Measurements from ENCODE around the gene CBLB.

CBLB gene

DNA sequence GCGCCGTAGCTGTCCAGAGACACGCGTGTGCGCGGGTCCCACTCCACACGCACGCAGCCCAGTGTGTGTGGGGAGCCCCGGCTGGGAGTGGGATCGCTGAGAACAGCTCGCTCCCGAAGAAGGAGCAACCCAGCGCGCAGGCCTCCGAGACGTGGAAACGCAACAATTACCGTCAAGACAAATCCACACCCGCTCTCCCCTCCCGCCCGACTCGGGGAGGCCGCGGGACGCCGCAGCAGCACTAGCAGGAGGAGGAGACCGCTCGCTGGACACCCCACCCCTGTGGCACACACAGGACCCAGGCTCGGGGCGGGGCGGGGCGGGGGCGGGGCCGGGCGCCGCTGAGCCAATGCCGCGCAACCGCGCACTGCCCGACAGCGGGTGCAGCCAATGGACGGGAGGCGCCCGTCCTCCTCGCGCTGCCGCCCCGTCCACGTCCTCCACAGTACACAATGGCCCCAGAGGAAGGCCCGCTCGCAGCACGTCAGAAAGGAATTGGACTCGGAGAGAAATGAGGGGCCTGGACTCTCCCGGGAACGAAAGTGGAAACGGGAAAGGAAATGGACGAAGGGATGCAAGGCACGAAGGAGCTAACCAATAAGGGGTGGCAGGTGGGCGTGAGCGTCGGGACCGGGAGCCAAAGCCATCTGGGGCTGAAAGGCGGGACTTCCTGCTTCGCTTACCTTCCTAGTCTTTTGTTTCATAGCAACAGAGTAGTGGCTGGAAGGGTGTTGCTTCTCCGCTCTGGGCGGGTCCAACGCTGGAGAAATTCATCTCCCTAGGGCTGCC, at the start of gene CBLB:
TSS of gene CBLB (minus strand) at position 271 of the 789 bp plus-strand sequence. CDS start 1,435 bp downstream, outside the sequence.
- H3K27me3 ChIP-seq (replicated peaks; ENCODE audit: control insufficient read depth, insufficient read depth, low read length): no peaks in the 10 kb centered on the region
- H3K4me3 ChIP-seq (replicated peaks; ENCODE audit: low read depth, low read length): peak within 1 kb of the TSS; percentile 99
- no peaks in the 10 kb centered on the region for H3K36me3 ChIP-seq (ENCODE audit: control insufficient read depth, insufficient read depth, low read length)
- TF ChIP-seq, protein P1, sequence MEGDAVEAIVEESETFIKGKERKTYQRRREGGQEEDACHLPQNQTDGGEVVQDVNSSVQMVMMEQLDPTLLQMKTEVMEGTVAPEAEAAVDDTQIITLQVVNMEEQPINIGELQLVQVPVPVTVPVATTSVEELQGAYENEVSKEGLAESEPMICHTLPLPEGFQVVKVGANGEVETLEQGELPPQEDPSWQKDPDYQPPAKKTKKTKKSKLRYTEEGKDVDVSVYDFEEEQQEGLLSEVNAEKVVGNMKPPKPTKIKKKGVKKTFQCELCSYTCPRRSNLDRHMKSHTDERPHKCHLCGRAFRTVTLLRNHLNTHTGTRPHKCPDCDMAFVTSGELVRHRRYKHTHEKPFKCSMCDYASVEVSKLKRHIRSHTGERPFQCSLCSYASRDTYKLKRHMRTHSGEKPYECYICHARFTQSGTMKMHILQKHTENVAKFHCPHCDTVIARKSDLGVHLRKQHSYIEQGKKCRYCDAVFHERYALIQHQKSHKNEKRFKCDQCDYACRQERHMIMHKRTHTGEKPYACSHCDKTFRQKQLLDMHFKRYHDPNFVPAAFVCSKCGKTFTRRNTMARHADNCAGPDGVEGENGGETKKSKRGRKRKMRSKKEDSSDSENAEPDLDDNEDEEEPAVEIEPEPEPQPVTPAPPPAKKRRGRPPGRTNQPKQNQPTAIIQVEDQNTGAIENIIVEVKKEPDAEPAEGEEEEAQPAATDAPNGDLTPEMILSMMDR (IDR thresholded peaks at IDR 0.05; ENCODE audit: insufficient read depth, low read length, poor library complexity, severe bottlenecking): no peak
- peak; percentile 94 for DNase-seq (ENCODE audit: extremely low read depth, insufficient read length)

DNA sequence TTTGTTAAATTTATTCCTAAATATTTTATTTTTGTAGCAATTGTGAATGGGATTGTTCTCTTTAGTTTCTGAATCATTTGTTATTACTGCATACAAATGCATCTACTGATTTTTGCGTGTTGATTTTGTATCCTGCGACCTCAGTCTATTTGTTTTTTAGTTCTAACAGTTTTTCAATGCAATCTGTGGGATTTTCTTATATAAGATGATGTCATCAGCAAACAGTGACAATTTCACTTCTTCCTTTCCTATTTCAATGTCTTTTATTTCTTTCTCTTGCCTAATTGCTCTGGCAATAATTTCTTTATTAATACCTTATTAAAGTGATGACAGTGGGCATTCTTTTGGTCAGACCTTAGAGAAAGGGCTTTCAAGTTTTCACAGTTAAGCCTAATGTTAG, 48.0 kb upstream of the CBLB start:
- no peaks in the 10 kb centered on the region for H3K36me3 ChIP-seq (ENCODE audit: control insufficient read depth, insufficient read depth, low read length)
- DNase-seq (ENCODE audit: extremely low read depth, insufficient read length): no peak
- no peak overlapping the region for H3K4me3 ChIP-seq (replicated peaks; ENCODE audit: low read depth, low read length)
- H3K27me3 ChIP-seq (replicated peaks; ENCODE audit: control insufficient read depth, insufficient read depth, low read length): no peaks in the 10 kb centered on the region
- TF ChIP-seq, protein P1 (IDR thresholded peaks at IDR 0.05; ENCODE audit: insufficient read depth, low read length, poor library complexity, severe bottlenecking): no peak

DNA sequence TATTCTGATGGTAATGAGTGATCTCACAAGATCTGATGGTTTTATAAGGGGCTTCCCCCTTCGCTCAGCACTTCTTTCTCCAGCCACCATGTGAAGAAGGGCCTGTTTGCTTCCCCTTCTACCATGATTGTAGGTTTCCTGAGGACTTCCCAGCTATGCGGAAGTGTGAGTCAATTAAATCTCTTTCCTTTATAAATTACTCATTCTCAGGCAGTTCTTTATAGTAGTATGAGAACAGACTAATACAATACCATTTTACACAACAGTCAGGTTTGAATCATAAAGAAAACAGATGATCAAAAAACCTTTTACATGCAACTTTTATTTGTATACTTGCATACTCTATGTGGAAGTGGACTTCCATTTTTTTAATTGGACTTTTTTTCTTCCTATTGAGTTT, 46.7 kb upstream of the CBLB start:
- TF ChIP-seq, protein P1 (IDR thresholded peaks at IDR 0.05; ENCODE audit: insufficient read depth, low read length, poor library complexity, severe bottlenecking): no peak
- DNase-seq (ENCODE audit: extremely low read depth, insufficient read length): no peak
- H3K4me3 ChIP-seq (replicated peaks; ENCODE audit: low read depth, low read length): no peak overlapping the region

DNA sequence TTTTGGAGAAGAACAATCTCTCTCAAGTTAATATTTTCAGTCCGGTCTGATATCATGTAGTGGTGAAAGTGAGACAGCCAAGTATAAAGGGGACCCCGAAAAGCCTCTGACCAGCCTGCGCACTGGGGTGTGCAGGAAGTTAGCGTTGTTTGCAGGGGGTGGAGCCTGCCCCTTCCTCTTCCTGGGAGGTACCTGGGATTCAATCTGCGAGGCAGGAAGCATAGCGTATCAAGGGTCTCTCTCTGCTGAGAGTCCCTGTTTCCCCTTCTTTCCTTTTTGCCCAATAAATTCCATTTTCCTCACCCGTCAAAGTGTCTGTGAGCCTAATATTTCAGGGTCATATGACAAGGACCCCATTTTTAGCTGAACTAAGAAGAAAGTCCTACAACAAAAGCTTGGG, 44.8 kb upstream of the CBLB start:
- TF ChIP-seq, protein P1 (IDR thresholded peaks at IDR 0.05; ENCODE audit: insufficient read depth, low read length, poor library complexity, severe bottlenecking): no peak
- H3K36me3 ChIP-seq (ENCODE audit: control insufficient read depth, insufficient read depth, low read length): no peaks in the 10 kb centered on the region
- no peak for DNase-seq (ENCODE audit: extremely low read depth, insufficient read length)
- no peak overlapping the region for H3K4me3 ChIP-seq (replicated peaks; ENCODE audit: low read depth, low read length)
- H3K27me3 ChIP-seq (replicated peaks; ENCODE audit: control insufficient read depth, insufficient read depth, low read length): no peaks in the 10 kb centered on the region

More for the DNA sequence above, 46.7 kb upstream of the CBLB start:
- no peaks in the 10 kb centered on the region for H3K27me3 ChIP-seq (replicated peaks; ENCODE audit: control insufficient read depth, insufficient read depth, low read length)
- no peaks in the 10 kb centered on the region for H3K36me3 ChIP-seq (ENCODE audit: control insufficient read depth, insufficient read depth, low read length)

DNA sequence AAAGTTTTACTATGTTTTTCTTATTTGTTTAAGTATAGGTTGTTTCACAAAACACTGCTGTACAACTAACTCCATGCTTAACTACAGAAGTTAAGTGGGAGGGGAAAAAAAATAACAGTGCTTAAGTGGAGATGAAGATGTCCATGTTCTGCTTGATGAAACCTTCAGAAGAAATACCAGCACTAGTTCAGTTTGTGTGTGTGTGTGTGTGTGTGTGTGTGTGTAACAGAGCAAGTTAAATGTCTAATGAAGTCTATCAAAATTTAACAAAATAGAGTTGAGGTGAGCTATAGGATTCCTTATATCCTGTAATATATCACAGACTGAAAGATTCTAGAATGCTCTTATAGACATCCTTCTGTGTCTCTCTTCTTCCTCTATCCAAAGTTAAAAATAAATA, 44.1 kb upstream of the CBLB start:
- TF ChIP-seq, protein P1 (IDR thresholded peaks at IDR 0.05; ENCODE audit: insufficient read depth, low read length, poor library complexity, severe bottlenecking): no peak
- H3K36me3 ChIP-seq (ENCODE audit: control insufficient read depth, insufficient read depth, low read length): no peaks in the 10 kb centered on the region
- no peak overlapping the region for H3K4me3 ChIP-seq (replicated peaks; ENCODE audit: low read depth, low read length)
- DNase-seq (ENCODE audit: extremely low read depth, insufficient read length): no peak
- H3K27me3 ChIP-seq (replicated peaks; ENCODE audit: control insufficient read depth, insufficient read depth, low read length): no peaks in the 10 kb centered on the region

All from GM06990 (cell line).